ENCODE data around the gene ZNF275.

The ZNF275 gene

GRCh38 chrX:153351981-153352380 lies 18.0 kb downstream of the ZNF275 start:
- H3K4me3 ChIP-seq (ENCODE audit: insufficient read depth, low read length, poor library complexity, severe bottlenecking): no peak overlapping the region
- H3K27me3 ChIP-seq (ENCODE audit: low read length): no peaks in the 10 kb centered on the region
- no peak overlapping the region for H2AFZ ChIP-seq (ENCODE audit: low read depth, low read length, severe bottlenecking)
- no peaks in the 10 kb centered on the region for H4K20me1 ChIP-seq (ENCODE audit: low read depth, low read length)
- H3K9ac ChIP-seq (ENCODE audit: low read length): no peak overlapping the region
- H3K36me3 ChIP-seq (ENCODE audit: low read length): no peaks in the 10 kb centered on the region
- H3K79me2 ChIP-seq (ENCODE audit: insufficient read depth, low read length): no peaks in the 10 kb centered on the region
- no peak overlapping the region for H3K4me2 ChIP-seq (ENCODE audit: low read depth, low read length, poor library complexity, severe bottlenecking)
- H3K27ac ChIP-seq (ENCODE audit: low read depth, low read length): no peak overlapping the region
- no peaks in the 10 kb centered on the region for H3K9me2 ChIP-seq (replicated peaks; ENCODE audit: insufficient read depth, low read length)
- H3F3A ChIP-seq (ENCODE audit: insufficient read depth): no peaks in the 10 kb centered on the region
- TF ChIP-seq, protein P1, sequence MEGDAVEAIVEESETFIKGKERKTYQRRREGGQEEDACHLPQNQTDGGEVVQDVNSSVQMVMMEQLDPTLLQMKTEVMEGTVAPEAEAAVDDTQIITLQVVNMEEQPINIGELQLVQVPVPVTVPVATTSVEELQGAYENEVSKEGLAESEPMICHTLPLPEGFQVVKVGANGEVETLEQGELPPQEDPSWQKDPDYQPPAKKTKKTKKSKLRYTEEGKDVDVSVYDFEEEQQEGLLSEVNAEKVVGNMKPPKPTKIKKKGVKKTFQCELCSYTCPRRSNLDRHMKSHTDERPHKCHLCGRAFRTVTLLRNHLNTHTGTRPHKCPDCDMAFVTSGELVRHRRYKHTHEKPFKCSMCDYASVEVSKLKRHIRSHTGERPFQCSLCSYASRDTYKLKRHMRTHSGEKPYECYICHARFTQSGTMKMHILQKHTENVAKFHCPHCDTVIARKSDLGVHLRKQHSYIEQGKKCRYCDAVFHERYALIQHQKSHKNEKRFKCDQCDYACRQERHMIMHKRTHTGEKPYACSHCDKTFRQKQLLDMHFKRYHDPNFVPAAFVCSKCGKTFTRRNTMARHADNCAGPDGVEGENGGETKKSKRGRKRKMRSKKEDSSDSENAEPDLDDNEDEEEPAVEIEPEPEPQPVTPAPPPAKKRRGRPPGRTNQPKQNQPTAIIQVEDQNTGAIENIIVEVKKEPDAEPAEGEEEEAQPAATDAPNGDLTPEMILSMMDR (IDR thresholded peaks at IDR 0.05; ENCODE audit: insufficient read depth, low read length, poor library complexity, severe bottlenecking): no peak
- TF ChIP-seq EZH2phosphoT487 (conservative IDR thresholded peaks at IDR 0.05; ENCODE audit: low read length): no peak
- H3K9me3 ChIP-seq (ENCODE audit: insufficient read depth, low read length): no peaks in the 10 kb centered on the region

DNA sequence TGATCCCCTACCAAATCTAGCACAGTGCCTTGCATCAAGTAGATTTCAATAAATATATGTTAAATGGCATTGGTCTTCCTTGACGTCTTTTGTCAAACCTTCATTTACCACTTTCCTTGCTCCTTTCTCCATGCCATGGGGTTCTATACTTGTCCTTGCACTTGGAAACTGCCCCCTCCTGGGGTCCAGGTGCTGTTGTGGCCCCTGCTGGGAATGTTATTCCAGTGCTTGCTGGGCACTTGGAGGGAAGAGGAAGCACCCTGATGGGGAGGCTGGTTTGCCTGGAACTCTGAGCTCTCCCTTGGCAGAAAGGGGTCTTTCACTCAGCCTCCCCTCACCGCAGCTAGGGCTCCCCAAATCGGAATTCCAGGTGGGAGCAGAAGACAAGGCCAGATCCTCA lies 18.9 kb downstream of the ZNF275 start:
- Histone ChIP-seq H2AFZ (ENCODE audit: low read depth, low read length, severe bottlenecking) (no peak overlapping the region), H3K9me3 (ENCODE audit: insufficient read depth, low read length) (no peaks in the 10 kb centered on the region), H3K27ac (ENCODE audit: low read depth, low read length) (no peak overlapping the region)

GRCh38 chrX:153353416-153353815 lies 19.5 kb downstream of the ZNF275 start:
- H3K9me2 ChIP-seq (replicated peaks; ENCODE audit: insufficient read depth, low read length): no peaks in the 10 kb centered on the region
- TF ChIP-seq, protein P1 (IDR thresholded peaks at IDR 0.05; ENCODE audit: insufficient read depth, low read length, poor library complexity, severe bottlenecking): no peak
- TF ChIP-seq EZH2phosphoT487 (conservative IDR thresholded peaks at IDR 0.05; ENCODE audit: low read length): no peak
- no peaks in the 10 kb centered on the region for H3K79me2 ChIP-seq (ENCODE audit: insufficient read depth, low read length)
- no peaks in the 10 kb centered on the region for H4K20me1 ChIP-seq (ENCODE audit: low read depth, low read length)
- no peak overlapping the region for H3K4me3 ChIP-seq (ENCODE audit: insufficient read depth, low read length, poor library complexity, severe bottlenecking)
- H3K9ac ChIP-seq (ENCODE audit: low read length): no peak overlapping the region
- H2AFZ ChIP-seq (ENCODE audit: low read depth, low read length, severe bottlenecking): no peak overlapping the region
- no peaks in the 10 kb centered on the region for H3K9me3 ChIP-seq (ENCODE audit: insufficient read depth, low read length)
- no peaks in the 10 kb centered on the region for H3K36me3 ChIP-seq (ENCODE audit: low read length)
- no peak overlapping the region for H3K27ac ChIP-seq (ENCODE audit: low read depth, low read length)
- no peaks in the 10 kb centered on the region for H3K27me3 ChIP-seq (ENCODE audit: low read length)
- no peak overlapping the region for H3K4me2 ChIP-seq (ENCODE audit: low read depth, low read length, poor library complexity, severe bottlenecking)
- H3F3A ChIP-seq (ENCODE audit: insufficient read depth): no peaks in the 10 kb centered on the region

More for the DNA sequence above, 18.9 kb downstream of the ZNF275 start:
- no peak overlapping the region for H3K9ac ChIP-seq (ENCODE audit: low read length)
- H3K9me2 ChIP-seq (replicated peaks; ENCODE audit: insufficient read depth, low read length): no peaks in the 10 kb centered on the region
- no peak overlapping the region for H3K4me3 ChIP-seq (ENCODE audit: insufficient read depth, low read length, poor library complexity, severe bottlenecking)
- H4K20me1 ChIP-seq (ENCODE audit: low read depth, low read length): no peaks in the 10 kb centered on the region
- H3K4me2 ChIP-seq (ENCODE audit: low read depth, low read length, poor library complexity, severe bottlenecking): no peak overlapping the region
- no peaks in the 10 kb centered on the region for H3K27me3 ChIP-seq (ENCODE audit: low read length)
- no peaks in the 10 kb centered on the region for H3K79me2 ChIP-seq (ENCODE audit: insufficient read depth, low read length)
- TF ChIP-seq, protein P1 (IDR thresholded peaks at IDR 0.05; ENCODE audit: insufficient read depth, low read length, poor library complexity, severe bottlenecking): no peak
- no peak for TF ChIP-seq EZH2phosphoT487 (conservative IDR thresholded peaks at IDR 0.05; ENCODE audit: low read length)
- no peaks in the 10 kb centered on the region for H3F3A ChIP-seq (ENCODE audit: insufficient read depth)
- H3K36me3 ChIP-seq (ENCODE audit: low read length): no peaks in the 10 kb centered on the region

Data from SU-DHL-6 (cell line).